HAP-1 (cell line): ENCODE data around the gene GET4.
"Not testable (repeated sequence)": the region's sequence is repeated elsewhere in the genome, so short reads cannot be mapped to it uniquely, and the experiment has no call there.

Experiments
- DNase-seq, 2 experiments: peaks; one replicate each; pipeline ENCODE4 v3.0.0-alpha.2; 2016 to 2020; ENCODE audit warnings: low spot score in 2 of 2
- H3K27me3 ChIP-seq: fragments of 250-450 bp; sonication (Bioruptor Pico); 2 replicates; pipeline ENCODE4 v1.5.1; 2020; ENCODE audit warnings: low read depth, mild to moderate bottlenecking, moderate library complexity
- H3K36me3 ChIP-seq: fragments of 250-450 bp; sonication (Bioruptor Pico); replicated peaks from 2 replicates; pipeline ENCODE4 v1.5.1; 2020; ENCODE audit warnings: mild to moderate bottlenecking
- H3K4me1 ChIP-seq: fragments of 250-450 bp; sonication (Bioruptor Pico); 2 replicates; pipeline ENCODE4 v1.5.1; 2020; ENCODE audit warnings: mild to moderate bottlenecking
- H3K4me3 ChIP-seq: fragments of 250-450 bp; sonication (Bioruptor Pico); 2 replicates; pipeline ENCODE4 v1.5.1; 2020; ENCODE audit warnings: mild to moderate bottlenecking, moderate library complexity
- H3K9me3 ChIP-seq: fragments of 250-450 bp; sonication (Bioruptor Pico); 2 replicates; pipeline ENCODE4 v1.5.1; 2020; ENCODE audit warnings: mild to moderate bottlenecking, moderate library complexity
- in situ Hi-C: fragments of 300-500 bp; cut with MboI; formaldehyde crosslinking; loops from 3 replicates; pipeline ENCODE4 v1.14.3; 2020; ENCODE audit warnings: low sequenced_read_pairs, inconsistent platforms, mixed read lengths

Gene GET4

DNA sequence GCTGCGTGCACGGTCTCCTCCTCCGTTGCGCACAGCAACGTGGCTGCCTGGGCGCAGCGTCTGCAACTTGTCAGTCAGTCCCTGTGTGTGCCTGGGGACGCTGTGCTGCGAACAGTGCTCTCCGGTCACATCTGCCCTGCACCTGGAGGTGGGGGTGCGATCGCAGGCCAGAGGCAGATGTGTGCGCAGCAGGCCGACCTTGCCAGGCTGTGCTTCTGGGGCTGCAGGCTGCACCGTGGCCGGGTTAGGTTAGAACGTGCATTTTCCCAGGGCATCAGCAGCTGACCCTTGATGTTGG lies 8.2 kb upstream of the GET4 start:
- Histone ChIP-seq H3K36me3 (peaks cover 62% of the 10 kb centered on the region), H3K27me3 (no peaks in the 10 kb centered on the region), H3K9me3 (no peaks in the 10 kb centered on the region), H3K4me1 (no peaks in the 10 kb centered on the region), H3K4me3 (no peak overlapping the region)
- no peak for DNase-seq
- in situ Hi-C loops = no loop called here

DNA sequence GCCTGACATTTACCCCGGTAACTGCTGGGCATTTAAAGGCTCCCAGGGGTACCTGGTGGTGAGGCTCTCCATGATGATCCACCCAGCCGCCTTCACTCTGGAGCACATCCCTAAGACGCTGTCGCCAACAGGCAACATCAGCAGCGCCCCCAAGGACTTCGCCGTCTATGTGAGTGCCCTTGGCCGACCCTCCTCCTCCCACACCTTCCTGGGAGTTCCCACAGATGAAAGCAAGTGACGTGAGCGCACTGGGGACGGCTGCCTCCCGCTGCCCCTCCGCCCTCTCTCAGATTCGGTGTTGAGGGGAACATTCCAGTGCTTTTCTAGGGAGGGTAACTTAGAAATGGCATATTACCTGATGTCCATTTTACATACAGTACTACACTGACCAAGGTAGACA lies 7.0 kb upstream of the GET4 start:
- no peak overlapping the region for H3K4me3 ChIP-seq
- peaks cover 5% of the 10 kb centered on the region for H3K4me1 ChIP-seq
- in situ Hi-C loops = no loop called here
- peaks cover 68% of the 10 kb centered on the region for H3K36me3 ChIP-seq
- DNase-seq = no peak
- no peaks in the 10 kb centered on the region for H3K27me3 ChIP-seq
- H3K9me3 ChIP-seq = no peaks in the 10 kb centered on the region

DNA sequence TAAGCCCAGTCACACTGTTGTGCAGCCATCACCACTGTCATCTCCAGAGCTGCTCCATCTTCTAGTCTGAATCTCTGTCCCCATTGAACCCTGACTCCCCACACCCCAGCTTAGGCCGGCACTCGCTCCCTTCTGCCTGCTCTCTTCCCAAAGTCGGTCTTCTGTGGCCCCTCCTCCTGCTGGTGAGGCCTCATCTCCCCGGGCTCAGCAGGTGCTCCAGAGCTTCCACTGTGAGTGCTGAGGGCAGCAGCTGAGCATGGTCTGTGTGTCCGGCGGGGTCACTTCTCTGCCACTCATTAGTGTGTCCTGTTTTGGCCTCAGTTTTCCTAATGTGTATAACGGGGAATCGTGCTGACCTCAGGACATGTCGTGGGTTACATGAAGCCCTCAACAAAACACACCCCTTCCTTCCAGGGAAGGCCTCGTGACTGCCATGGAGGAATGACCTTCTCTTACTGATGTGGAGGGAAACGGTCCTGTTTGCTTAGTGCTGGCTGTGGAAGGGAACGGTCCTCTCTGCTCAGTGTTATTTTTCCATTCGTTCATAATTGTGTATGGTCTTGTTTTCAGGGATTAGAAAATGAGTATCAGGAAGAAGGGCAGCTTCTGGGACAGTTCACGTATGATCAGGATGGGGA lies 4.3 kb upstream of the GET4 start:
- peaks cover 12% of the 10 kb centered on the region for H3K4me1 ChIP-seq
- in situ Hi-C loops = no loop called here
- H3K36me3 ChIP-seq = peaks cover 53% of the 10 kb centered on the region
- H3K4me3 ChIP-seq = no peak overlapping the region
- no peaks in the 10 kb centered on the region for H3K27me3 ChIP-seq
- no peak for DNase-seq
- no peaks in the 10 kb centered on the region for H3K9me3 ChIP-seq

DNA sequence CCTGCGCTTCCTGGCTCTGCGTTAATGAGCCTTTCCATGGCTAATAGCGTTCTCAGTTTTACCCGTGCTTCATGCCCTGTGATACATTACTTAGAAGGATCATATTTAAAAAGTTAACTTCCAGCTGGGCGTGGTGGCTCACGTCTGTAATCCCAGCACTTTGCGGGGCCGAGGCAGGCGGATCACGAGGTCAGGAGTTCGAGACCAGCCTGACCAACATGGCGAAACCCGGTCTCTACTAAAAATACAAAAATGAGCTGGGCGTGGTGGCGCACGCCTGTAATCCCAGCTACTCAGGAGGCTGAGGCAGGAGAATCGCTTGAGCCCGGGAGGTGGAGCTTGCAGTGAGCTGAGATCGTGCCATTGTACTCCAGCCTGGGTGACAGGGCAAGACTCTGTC lies 3.7 kb upstream of the GET4 start:
- DNase-seq, H3K9me3 ChIP-seq, in situ Hi-C loops, H3K27me3 ChIP-seq, H3K4me3 ChIP-seq: not testable (repeated sequence)
- peaks cover 46% of the 10 kb centered on the region for H3K36me3 ChIP-seq
- peaks cover 12% of the 10 kb centered on the region for H3K4me1 ChIP-seq

DNA sequence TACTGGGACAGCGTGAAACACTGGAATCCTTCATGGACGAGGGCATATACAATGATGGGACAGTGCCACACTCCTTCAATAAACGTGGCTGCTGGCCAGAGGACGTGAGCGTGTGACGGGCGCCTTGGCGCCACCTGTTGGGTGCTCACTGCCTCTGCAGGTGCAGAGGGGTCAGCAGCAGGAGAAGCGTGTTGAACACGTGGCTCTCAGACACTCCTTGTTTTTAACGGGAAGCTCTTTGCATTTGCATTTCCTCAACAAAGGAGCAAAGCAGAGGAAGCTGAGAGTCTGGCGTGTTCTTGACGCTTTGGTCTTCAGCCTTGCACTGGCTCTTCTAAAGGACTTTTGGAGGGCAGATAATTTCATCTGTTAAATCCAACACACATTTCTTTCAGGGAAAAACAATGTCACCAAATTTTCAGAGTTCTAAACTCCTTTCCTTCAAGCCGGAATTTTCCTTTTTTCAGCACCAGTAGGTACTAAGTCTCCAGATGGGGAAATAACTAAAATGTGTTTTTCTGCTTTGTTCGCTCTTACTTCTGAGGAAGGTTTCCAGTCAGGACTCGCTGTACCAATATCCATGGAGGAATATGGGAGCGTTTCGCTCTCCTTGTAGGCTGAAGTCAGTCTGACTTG lies 2.9 kb upstream of the GET4 start:
- Histone ChIP-seq H3K27me3 (no peaks in the 10 kb centered on the region), H3K4me1 (peaks cover 15% of the 10 kb centered on the region), H3K4me3 (no peak overlapping the region), H3K9me3 (no peaks in the 10 kb centered on the region), H3K36me3 (peaks cover 42% of the 10 kb centered on the region)
- in situ Hi-C loops = no loop called here
- peak; percentile 85 to 90 for DNase-seq

DNA sequence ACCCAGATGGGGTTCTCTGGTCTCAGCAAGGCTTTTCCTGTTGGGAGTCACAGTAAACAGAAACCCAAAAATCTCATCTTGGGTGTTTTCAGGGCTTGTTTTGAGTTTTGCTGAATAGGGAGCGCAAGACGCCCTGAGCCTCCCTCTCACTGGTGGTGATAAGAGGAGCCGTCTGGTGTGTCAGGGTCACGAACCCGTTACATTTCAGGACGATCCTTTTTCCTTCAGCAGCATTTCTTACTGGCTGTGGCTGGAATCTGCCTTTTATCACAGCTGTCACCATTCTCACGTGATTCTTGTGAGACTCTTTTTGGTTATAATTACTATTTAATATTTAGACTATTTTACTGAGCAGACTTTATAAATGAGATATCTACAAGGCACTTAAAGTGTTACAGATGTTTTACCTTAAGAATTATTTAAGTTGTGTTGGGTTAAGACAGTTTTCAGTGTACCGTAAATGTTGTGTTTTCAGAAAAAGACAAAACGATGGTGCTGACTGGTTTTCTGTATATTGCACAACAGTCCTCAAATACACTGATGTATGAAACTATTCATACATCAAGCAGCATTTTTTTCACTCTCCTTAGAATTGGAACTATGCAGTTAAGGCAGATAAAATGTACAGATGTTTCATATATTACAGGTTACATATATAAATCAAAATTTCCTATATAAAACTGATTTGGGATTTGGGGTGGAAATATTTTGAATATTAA lies 2.2 kb upstream of the GET4 start:
- Histone ChIP-seq H3K9me3 (no peaks in the 10 kb centered on the region), H3K4me1 (peaks cover 22% of the 10 kb centered on the region), H3K36me3 (peaks cover 44% of the 10 kb centered on the region), H3K4me3 (no peak overlapping the region), H3K27me3 (no peaks in the 10 kb centered on the region)
- no peak for DNase-seq
- in situ Hi-C loops = no loop called here

DNA sequence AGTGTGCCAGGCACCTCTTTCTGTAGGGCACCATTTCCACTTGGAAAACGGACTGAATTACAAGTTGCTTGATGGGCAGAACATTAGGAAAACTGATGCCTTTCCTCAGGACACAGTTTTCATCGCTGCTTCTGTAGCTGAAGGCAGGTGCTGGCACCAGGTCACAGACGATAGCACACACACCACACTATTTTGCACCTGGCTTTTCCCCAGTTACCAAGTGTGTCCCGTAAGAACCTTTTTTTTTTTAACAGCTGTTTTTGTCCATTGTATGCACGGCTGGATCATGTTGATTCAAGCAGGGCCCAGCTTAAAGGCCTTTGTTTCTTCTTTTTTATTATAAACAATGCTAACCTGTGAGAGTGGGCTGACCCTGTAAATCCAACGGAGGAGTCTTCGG lies 1.3 kb upstream of the GET4 start:
- H3K4me1 ChIP-seq = peaks cover 23% of the 10 kb centered on the region
- H3K36me3 ChIP-seq = peaks cover 41% of the 10 kb centered on the region
- in situ Hi-C loops = no loop called here
- no peak for DNase-seq
- no peak overlapping the region for H3K4me3 ChIP-seq
- H3K9me3 ChIP-seq = no peaks in the 10 kb centered on the region
- no peaks in the 10 kb centered on the region for H3K27me3 ChIP-seq

DNA sequence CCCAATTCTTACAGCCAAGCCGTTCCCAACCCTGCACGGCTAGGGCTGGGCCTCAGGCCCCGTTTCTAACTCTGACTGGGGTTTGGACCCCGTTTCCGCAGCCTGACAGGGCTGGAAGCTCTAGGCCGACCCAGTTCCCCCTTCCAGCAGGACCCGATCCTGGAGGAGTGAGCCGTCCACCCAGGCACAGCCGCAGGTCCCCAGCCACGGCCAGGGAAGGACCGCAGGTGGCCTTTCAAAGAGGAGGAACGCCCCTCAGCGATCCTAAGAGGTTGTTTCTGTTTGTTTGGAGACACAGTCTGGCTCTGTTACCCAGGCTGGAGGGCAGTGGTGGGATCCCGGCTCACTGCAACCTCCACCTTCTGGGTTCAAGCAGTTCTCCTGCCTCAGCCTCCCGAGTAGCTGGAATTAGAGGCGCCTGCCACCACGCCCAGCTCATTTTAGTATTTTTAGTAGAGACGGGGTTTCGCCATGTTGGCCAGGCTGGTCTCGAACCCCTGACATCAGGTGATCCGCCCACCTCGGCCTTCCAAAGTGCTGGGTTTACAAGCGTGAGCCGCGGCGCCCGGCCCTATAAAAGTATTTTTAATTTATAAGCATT lies 778 bp upstream of the GET4 start:
- Histone ChIP-seq H3K4me1 (peaks cover 23% of the 10 kb centered on the region), H3K36me3 (peaks cover 40% of the 10 kb centered on the region), H3K4me3 (peak overlapping the region; percentile 25), H3K27me3 (no peaks in the 10 kb centered on the region), H3K9me3 (no peaks in the 10 kb centered on the region)
- no peak for DNase-seq
- in situ Hi-C loops = no loop called here

DNA sequence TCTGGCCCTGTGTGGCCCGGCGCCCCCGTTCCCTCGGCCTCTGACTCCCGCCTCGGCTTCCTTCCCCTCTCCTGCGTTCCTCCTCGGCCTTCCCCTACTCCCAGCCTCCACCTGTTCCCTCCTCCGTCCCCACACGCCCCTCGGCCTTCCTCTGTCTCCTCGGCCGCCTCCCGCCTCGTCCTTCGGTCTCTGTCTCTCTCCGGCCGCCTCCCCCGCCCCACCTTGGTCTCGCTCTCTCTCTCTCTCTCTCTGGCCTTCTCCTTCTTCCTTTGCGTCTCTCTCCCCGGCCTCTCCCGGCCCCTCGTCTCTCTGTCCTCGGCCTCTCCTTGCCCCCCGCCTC lies 588 bp downstream of the GET4 start:
- H3K36me3 ChIP-seq = peaks cover 40% of the 10 kb centered on the region
- peak overlapping the region; percentile 93 for H3K4me3 ChIP-seq
- no peaks in the 10 kb centered on the region for H3K27me3 ChIP-seq
- in situ Hi-C loops = no loop called here
- peaks cover 23% of the 10 kb centered on the region for H3K4me1 ChIP-seq
- peak in 1 of 2 experiments; percentile 61 for DNase-seq
- no peaks in the 10 kb centered on the region for H3K9me3 ChIP-seq

DNA sequence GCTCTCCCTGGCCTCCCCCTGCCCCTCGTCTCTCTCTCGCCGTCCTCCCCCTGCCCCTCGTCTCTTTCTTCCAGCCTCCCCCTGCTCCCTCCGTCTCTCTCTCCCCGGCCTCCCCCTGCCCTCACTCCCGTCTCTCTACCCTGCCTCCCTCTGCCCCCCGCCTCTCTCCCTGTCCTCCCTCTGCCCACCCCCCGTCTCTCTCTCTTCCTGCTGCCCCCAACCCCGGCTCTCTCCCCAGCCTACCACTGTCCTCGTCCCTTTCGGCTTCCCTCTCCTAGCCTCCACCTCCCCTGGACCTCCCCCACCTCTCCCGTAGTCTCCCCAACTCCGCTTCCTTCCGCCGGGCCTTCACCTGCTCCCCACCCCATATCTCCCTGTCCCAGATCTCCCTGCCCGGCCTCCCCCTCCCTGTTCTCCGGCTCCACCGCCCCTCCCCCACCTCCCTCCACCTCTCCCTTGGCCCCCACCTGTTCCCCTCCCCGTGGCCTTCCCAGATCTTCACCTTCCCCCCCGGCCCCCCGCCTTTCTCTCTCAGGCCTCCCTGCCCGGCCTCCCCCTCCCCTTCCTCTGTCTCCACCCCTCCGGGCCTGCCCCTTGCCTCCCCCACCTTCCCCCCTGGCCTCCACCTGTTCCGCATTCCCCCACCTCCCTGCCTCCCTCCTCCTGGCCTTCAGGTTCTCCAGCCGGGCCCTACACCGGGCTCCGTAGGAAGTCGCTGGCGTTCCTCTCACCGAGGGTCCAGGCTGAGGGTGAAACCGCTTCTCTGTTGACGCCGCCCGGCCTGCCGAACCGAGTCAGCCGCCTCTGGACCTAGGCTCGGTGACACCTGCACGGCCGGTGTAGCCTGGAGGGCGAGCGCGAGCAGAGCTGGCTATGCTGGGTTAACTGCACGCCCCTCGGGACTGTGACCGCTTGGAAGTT lies 1.2 kb downstream of the GET4 start:
- Histone ChIP-seq H3K27me3 (no peaks in the 10 kb centered on the region), H3K4me3 (peak overlapping the region; percentile 93), H3K36me3 (peaks cover 34% of the 10 kb centered on the region), H3K4me1 (peaks cover 23% of the 10 kb centered on the region), H3K9me3 (no peaks in the 10 kb centered on the region)
- in situ Hi-C loops = no loop called here
- peak in 1 of 2 experiments; percentile 49 for DNase-seq

DNA sequence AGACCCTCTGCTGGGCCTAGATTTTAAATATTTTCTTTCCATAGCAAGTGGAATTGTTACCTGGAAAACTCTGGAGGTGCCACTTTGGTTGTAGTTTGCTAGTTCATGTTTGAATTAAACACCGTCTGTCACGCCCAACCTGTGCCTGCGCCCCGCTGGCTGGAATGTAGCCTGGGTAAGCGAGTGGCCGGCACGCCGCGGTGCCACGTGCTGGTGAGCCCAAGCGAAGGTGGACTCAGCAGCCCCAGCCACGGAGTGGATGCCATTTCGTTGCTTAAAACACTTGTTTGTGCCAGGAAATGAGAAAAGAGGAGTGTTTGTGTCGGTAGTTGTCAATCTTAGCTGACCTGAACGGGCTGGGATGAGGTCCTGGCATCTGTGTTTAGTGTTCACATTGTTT lies 2.7 kb downstream of the GET4 start:
- Histone ChIP-seq H3K27me3 (no peaks in the 10 kb centered on the region), H3K9me3 (no peaks in the 10 kb centered on the region), H3K36me3 (peaks cover 18% of the 10 kb centered on the region), H3K4me3 (no peak overlapping the region), H3K4me1 (peaks cover 18% of the 10 kb centered on the region)
- in situ Hi-C loops = no loop called here
- DNase-seq = no peak

DNA sequence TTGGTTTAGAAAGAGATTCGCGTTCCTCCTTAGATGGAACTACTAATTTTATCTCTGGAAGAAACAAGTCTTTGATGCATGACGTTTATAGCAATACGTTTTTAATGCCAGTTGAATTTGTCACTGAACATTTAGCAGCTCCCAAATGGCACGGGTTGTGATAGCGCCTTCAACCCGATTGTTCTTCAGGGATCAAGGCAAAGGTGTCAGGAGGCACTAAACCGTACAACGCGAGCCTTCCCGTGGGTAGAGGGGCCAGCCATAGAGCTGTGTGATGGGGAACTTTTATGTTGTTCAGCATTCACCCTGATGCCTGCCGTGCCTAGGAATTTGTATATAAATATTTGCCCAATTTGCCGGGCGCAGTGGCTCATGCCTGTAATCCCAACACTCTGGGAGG lies 3.4 kb downstream of the GET4 start:
- peaks cover 18% of the 10 kb centered on the region for H3K4me1 ChIP-seq
- DNase-seq = no peak
- H3K9me3 ChIP-seq = no peaks in the 10 kb centered on the region
- peaks cover 15% of the 10 kb centered on the region for H3K36me3 ChIP-seq
- in situ Hi-C loops = no loop called here
- H3K27me3 ChIP-seq = no peaks in the 10 kb centered on the region
- no peak overlapping the region for H3K4me3 ChIP-seq

DNA sequence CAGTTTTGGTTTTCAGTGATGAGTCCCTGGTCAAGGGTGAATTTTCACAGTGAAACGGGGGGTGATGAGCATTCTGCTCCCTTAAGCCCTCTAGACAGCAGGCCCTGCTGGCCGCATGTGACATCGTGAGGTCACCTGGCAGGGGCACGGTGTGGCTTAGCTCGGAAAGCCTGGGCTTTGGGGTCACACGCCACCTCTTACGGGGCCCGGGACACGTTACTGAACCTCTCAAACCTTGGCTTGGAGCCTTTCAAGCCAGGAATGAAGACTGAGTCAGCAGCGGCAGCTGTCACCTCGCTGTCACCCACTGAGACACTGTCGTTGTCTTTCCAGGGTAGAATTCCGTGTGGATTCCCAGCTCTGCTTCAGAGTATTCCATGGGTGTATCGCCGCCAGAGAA lies 4.1 kb downstream of the GET4 start:
- in situ Hi-C loops = no loop called here
- peaks cover 16% of the 10 kb centered on the region for H3K4me1 ChIP-seq

More for the DNA sequence above, 4.1 kb downstream of the GET4 start:
- Histone ChIP-seq H3K36me3 (peaks cover 15% of the 10 kb centered on the region), H3K4me3 (no peak overlapping the region), H3K9me3 (no peaks in the 10 kb centered on the region), H3K27me3 (no peaks in the 10 kb centered on the region)
- no peak for DNase-seq
